ENCODE results near the gene MTHFD1L.
"Not testable (repeated sequence)": the region's sequence is repeated elsewhere in the genome, so short reads cannot be mapped to it uniquely, and the experiment has no call there.

MTHFD1L gene

GRCh38 chr6:150865406-150866146 is at the start of gene MTHFD1L:
Gene MTHFD1L (plus strand): TSS chr6:150865702. CDS start chr6:150865823, 121 bp downstream.
- no peak within 1 kb of the TSS for H3K27ac Mint-ChIP-seq (ENCODE audit: low read depth)
- peak; percentile 73 for ATAC-seq (replicated peaks; ENCODE audit: extremely low read depth, poor library complexity, severe bottlenecking)

GRCh38 chr6:150816554-150816953 is 48.9 kb upstream of the MTHFD1L start:
- DNase-seq (ENCODE audit: low spot score in 2 of 2); H3K9me3 Mint-ChIP-seq; ATAC-seq (replicated peaks; ENCODE audit: extremely low read depth, poor library complexity, severe bottlenecking); H3K27me3 Mint-ChIP-seq; H3K4me3 Mint-ChIP-seq; H3K27ac Mint-ChIP-seq (ENCODE audit: low read depth): not testable (repeated sequence)
- Mint-ChIP-seq H3K36me3 (ENCODE audit: insufficient read depth) (peaks cover 12% of the 10 kb centered on the region), H3K4me1 (peaks cover 17% of the 10 kb centered on the region)

More at GRCh38 chr6:150865406-150866146, at the start of gene MTHFD1L:
- Mint-ChIP-seq H3K4me1 (peaks cover 6% of the 10 kb centered on the region), H3K9me3 (no peaks in the 10 kb centered on the region), H3K36me3 (ENCODE audit: insufficient read depth) (peaks cover 10% of the 10 kb centered on the region), H3K4me3 (peak within 1 kb of the TSS; percentile 79), H3K27me3 (peaks cover 20% of the 10 kb centered on the region)
- DNase-seq (ENCODE audit: low spot score in 2 of 2), result peak; percentile 35

GRCh38 chr6:150822932-150823331 is 42.6 kb upstream of the MTHFD1L start:
- Mint-ChIP-seq H3K9me3 (no peaks in the 10 kb centered on the region), H3K36me3 (ENCODE audit: insufficient read depth) (peaks cover 13% of the 10 kb centered on the region)
- DNase-seq (ENCODE audit: low spot score in 2 of 2), result no peak

DNA sequence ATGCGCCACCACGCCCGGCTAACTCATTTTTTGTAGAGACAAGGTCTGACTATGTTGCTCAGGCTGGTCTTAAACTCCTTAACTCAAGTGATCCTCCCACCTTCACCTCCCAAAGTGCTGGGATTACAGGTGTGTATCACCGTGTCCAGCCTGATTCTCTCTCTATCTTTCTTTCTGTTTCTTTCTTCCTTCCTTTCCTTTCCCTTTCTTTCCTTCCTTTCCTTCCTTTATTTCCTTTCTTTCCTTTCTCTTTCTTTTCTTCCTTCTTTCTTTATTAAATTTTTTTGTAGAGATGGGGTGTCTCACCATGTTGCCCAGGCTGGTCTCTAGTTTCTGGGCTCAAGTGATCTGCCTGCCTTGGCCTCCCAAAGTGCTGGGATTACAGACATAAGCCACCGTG is 38.7 kb upstream of the MTHFD1L start:
- peaks cover 9% of the 10 kb centered on the region for H3K36me3 Mint-ChIP-seq (ENCODE audit: insufficient read depth)
- no peak overlapping the region for H3K4me3 Mint-ChIP-seq
- no peaks in the 10 kb centered on the region for H3K27me3 Mint-ChIP-seq
- no peak for ATAC-seq (replicated peaks; ENCODE audit: extremely low read depth, poor library complexity, severe bottlenecking)
- H3K9me3 Mint-ChIP-seq, result no peaks in the 10 kb centered on the region
- no peak overlapping the region for H3K27ac Mint-ChIP-seq (ENCODE audit: low read depth)
- H3K4me1 Mint-ChIP-seq, result no peaks in the 10 kb centered on the region
- no peak for DNase-seq (ENCODE audit: low spot score in 2 of 2)

More at GRCh38 chr6:150822932-150823331, 42.6 kb upstream of the MTHFD1L start:
- Mint-ChIP-seq H3K27ac (ENCODE audit: low read depth) (no peak overlapping the region), H3K4me1 (no peaks in the 10 kb centered on the region), H3K27me3 (no peaks in the 10 kb centered on the region), H3K4me3 (no peak overlapping the region)
- ATAC-seq (replicated peaks; ENCODE audit: extremely low read depth, poor library complexity, severe bottlenecking), result no peak

GRCh38 chr6:150828107-150828506 is 37.4 kb upstream of the MTHFD1L start:
- not testable (repeated sequence) for DNase-seq (ENCODE audit: low spot score in 2 of 2); H3K9me3 Mint-ChIP-seq; H3K27me3 Mint-ChIP-seq; H3K4me3 Mint-ChIP-seq; H3K36me3 Mint-ChIP-seq (ENCODE audit: insufficient read depth); ATAC-seq (replicated peaks; ENCODE audit: extremely low read depth, poor library complexity, severe bottlenecking); H3K4me1 Mint-ChIP-seq; H3K27ac Mint-ChIP-seq (ENCODE audit: low read depth)

GRCh38 chr6:150830439-150831165 is 34.9 kb upstream of the MTHFD1L start:
- Mint-ChIP-seq H3K36me3 (ENCODE audit: insufficient read depth) (peaks cover 8% of the 10 kb centered on the region), H3K9me3 (no peaks in the 10 kb centered on the region), H3K27me3 (no peaks in the 10 kb centered on the region), H3K27ac (ENCODE audit: low read depth) (no peak overlapping the region), H3K4me1 (no peaks in the 10 kb centered on the region), H3K4me3 (no peak overlapping the region)
- DNase-seq (ENCODE audit: low spot score in 2 of 2), result no peak
- ATAC-seq (replicated peaks; ENCODE audit: extremely low read depth, poor library complexity, severe bottlenecking), result no peak

- Mint-ChIP-seq H3K4me1 (no peaks in the 10 kb centered on the region), H3K27ac (ENCODE audit: low read depth) (no peak overlapping the region), H3K36me3 (ENCODE audit: insufficient read depth) (peaks cover 8% of the 10 kb centered on the region), H3K4me3 (no peak overlapping the region), H3K9me3 (no peaks in the 10 kb centered on the region), H3K27me3 (no peaks in the 10 kb centered on the region)
- no peak for DNase-seq (ENCODE audit: low spot score in 2 of 2)
- no peak for ATAC-seq (replicated peaks; ENCODE audit: extremely low read depth, poor library complexity, severe bottlenecking)
Measured at GRCh38 chr6:150831577-150831976, 33.9 kb upstream of the MTHFD1L start.

DNA sequence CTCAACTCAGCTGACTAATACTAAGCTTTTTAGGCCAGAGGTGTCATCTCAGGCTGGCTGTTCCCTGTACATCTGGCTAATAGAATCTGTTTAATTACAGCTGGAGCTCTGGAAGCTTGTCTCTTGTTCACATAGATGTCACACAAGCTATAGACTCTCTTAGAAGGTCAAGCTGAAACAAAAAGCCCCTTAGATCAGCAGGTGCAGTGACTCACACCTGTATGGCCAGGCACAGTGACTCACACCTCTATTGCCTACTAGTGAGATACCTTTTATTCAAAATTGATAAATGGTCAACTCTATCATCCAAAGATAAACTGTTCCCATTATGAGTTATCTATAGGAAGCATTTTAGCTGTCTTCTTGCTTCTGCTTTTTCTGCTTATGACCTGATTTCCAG is 29.9 kb upstream of the MTHFD1L start:
- no peak for DNase-seq (ENCODE audit: low spot score in 2 of 2)
- no peaks in the 10 kb centered on the region for H3K4me1 Mint-ChIP-seq
- peaks cover 17% of the 10 kb centered on the region for H3K36me3 Mint-ChIP-seq (ENCODE audit: insufficient read depth)
- H3K4me3 Mint-ChIP-seq, result no peak overlapping the region
- no peaks in the 10 kb centered on the region for H3K9me3 Mint-ChIP-seq
- H3K27me3 Mint-ChIP-seq, result no peaks in the 10 kb centered on the region
- ATAC-seq (replicated peaks; ENCODE audit: extremely low read depth, poor library complexity, severe bottlenecking), result no peak
- H3K27ac Mint-ChIP-seq (ENCODE audit: low read depth), result no peak overlapping the region

- Mint-ChIP-seq H3K4me3 (no peak overlapping the region), H3K9me3 (no peaks in the 10 kb centered on the region), H3K27me3 (no peaks in the 10 kb centered on the region), H3K4me1 (no peaks in the 10 kb centered on the region), H3K27ac (ENCODE audit: low read depth) (no peak overlapping the region), H3K36me3 (ENCODE audit: insufficient read depth) (peaks cover 20% of the 10 kb centered on the region)
- ATAC-seq (replicated peaks; ENCODE audit: extremely low read depth, poor library complexity, severe bottlenecking) (no peak), DNase-seq (ENCODE audit: low spot score in 2 of 2) (no peak)
Measured at GRCh38 chr6:150840185-150840584, 25.3 kb upstream of the MTHFD1L start.

- H3K4me1 Mint-ChIP-seq, result no peaks in the 10 kb centered on the region
- H3K4me3 Mint-ChIP-seq, result no peak overlapping the region
- H3K27me3 Mint-ChIP-seq, result no peaks in the 10 kb centered on the region
- peaks cover 22% of the 10 kb centered on the region for H3K36me3 Mint-ChIP-seq (ENCODE audit: insufficient read depth)
- H3K9me3 Mint-ChIP-seq, result no peaks in the 10 kb centered on the region
- no peak overlapping the region for H3K27ac Mint-ChIP-seq (ENCODE audit: low read depth)
- DNase-seq (ENCODE audit: low spot score in 2 of 2) (no peak), ATAC-seq (replicated peaks; ENCODE audit: extremely low read depth, poor library complexity, severe bottlenecking) (no peak)
Measured at GRCh38 chr6:150841189-150841588, 24.3 kb upstream of the MTHFD1L start.

DNA sequence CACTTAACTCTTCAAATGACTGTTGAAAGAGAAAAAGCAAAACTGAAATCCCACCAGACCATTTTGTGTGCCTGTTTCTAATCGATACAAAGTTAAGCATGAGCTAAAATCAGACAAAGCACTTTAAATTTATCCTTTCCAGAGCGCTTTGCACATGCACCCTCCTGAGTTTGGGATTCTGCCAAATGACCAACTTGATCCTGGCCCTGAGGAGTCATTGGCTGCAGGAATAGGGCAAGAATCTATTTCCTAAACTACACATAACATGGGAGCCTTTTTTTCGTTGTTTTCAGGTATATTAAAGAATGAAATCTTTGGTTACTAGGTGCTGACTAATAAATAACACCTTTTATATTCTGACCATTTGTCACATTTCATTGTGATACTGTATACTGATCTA is 23.8 kb upstream of the MTHFD1L start:
- H3K27me3 Mint-ChIP-seq, result no peaks in the 10 kb centered on the region
- ATAC-seq (replicated peaks; ENCODE audit: extremely low read depth, poor library complexity, severe bottlenecking) (no peak), DNase-seq (ENCODE audit: low spot score in 2 of 2) (no peak)
- H3K4me3 Mint-ChIP-seq, result no peak overlapping the region
- peaks cover 22% of the 10 kb centered on the region for H3K36me3 Mint-ChIP-seq (ENCODE audit: insufficient read depth)
- H3K27ac Mint-ChIP-seq (ENCODE audit: low read depth), result no peak overlapping the region
- no peaks in the 10 kb centered on the region for H3K9me3 Mint-ChIP-seq
- H3K4me1 Mint-ChIP-seq, result no peaks in the 10 kb centered on the region

DNA sequence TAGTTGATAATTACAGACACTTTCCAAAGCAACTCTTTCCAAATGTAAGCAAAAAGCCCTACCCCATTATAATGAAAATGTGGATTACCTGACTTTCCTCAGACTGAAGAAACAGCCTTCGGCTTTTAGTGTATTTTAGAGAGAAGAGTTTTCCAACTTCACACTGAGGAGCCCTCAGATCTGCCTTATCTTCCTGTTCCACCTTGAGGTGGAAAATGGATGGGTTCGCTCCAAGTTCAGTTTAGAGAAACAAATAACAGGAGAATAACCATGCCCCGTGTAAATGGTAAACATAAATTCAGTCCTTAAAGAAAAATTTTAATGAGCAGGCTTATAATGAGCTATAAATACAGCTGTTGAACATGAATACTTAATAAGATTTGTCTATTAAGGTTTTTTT is 21.1 kb upstream of the MTHFD1L start:
- peaks cover 20% of the 10 kb centered on the region for H3K36me3 Mint-ChIP-seq (ENCODE audit: insufficient read depth)
- DNase-seq (ENCODE audit: low spot score in 2 of 2) (no peak), ATAC-seq (replicated peaks; ENCODE audit: extremely low read depth, poor library complexity, severe bottlenecking) (no peak)
- no peak overlapping the region for H3K4me3 Mint-ChIP-seq
- H3K9me3 Mint-ChIP-seq, result no peaks in the 10 kb centered on the region
- H3K4me1 Mint-ChIP-seq, result no peaks in the 10 kb centered on the region
- no peaks in the 10 kb centered on the region for H3K27me3 Mint-ChIP-seq
- H3K27ac Mint-ChIP-seq (ENCODE audit: low read depth), result no peak overlapping the region

GRCh38 chr6:150846641-150847040 is 18.9 kb upstream of the MTHFD1L start:
- Mint-ChIP-seq H3K36me3 (ENCODE audit: insufficient read depth) (peaks cover 7% of the 10 kb centered on the region), H3K4me1 (no peaks in the 10 kb centered on the region), H3K27ac (ENCODE audit: low read depth) (no peak overlapping the region), H3K9me3 (no peaks in the 10 kb centered on the region), H3K27me3 (no peaks in the 10 kb centered on the region), H3K4me3 (no peak overlapping the region)
- no peak for DNase-seq (ENCODE audit: low spot score in 2 of 2)
- no peak for ATAC-seq (replicated peaks; ENCODE audit: extremely low read depth, poor library complexity, severe bottlenecking)
